Motor neuron (in vitro differentiated cells): Measurements from ENCODE around the gene IGSF5. TPM values are rescaled to one million over a fixed set of nuclear protein-coding genes. Genes with fewer than 3 reads are reported as not detected.
"Not testable (repeated sequence)": the region's sequence is repeated elsewhere in the genome, so short reads cannot be mapped to it uniquely, and the experiment has no call there.

Experiments
- ATAC-seq, 8 experiments: fragments of 200-7000 bp; cut with Tn5 transposase; replicated peaks in 6 of 8; 2 replicates each; pipeline ENCODE4 v1.8.0; 2021; ENCODE audit warnings: mild to moderate bottlenecking in 8 of 8, moderate library complexity in 8 of 8
- H3K27ac ChIP-seq, 2 donors: fragments of 250-450 bp; sonication (Bioruptor Pico); 2 replicates each; pipeline ENCODE4 v1.9.0; 2021; ENCODE audit warnings: antibody characterized with exemption in 2 of 2, mild to moderate bottlenecking in 2 of 2, moderate library complexity in 1 of 2
- H3K4me1 ChIP-seq, 2 donors: fragments of 250-450 bp; sonication (Bioruptor Pico); replicated peaks in 1 of 2; 2 replicates each; pipeline ENCODE4 v1.6.1; 2021; ENCODE audit warnings: antibody characterized with exemption in 2 of 2, mild to moderate bottlenecking in 2 of 2, moderate library complexity in 1 of 2
- H3K4me3 ChIP-seq, 5 donors: fragments of 250-450 bp; sonication (Bioruptor Pico); 2 replicates each; pipeline ENCODE4 v1.9.0; 2021; ENCODE audit warnings: antibody characterized with exemption in 5 of 5, mild to moderate bottlenecking in 5 of 5, moderate library complexity in 4 of 5
- WGBS, 10 experiments: fragments of 450-650 bp; shearing (Covaris generic); methylation state at CpG; one replicate each; pipeline ENCODE4 v1.0.0; 2022; 5-methylcytosine and 5-hydroxymethylcytosine counted together
- in situ Hi-C, 9 experiments: fragments of 400-800 bp; cut with MboI; loops; one replicate each; pipeline ENCODE4 v1.15.0; 2021; ENCODE audit warnings: low sequenced_read_pairs in 9 of 9, low pct_unique_long_range_greater_than_20kb in 2 of 9; ENCODE audit not compliant: unreplicated experiment in 9 of 9
- total RNA-seq, 8 experiments: library from RNA; unstranded; fragments of 300-600 nt; gene quantifications; 2 replicates each; pipeline versions ENCODE4 v1.2.3 to v1.2.4, GENCODE V29; 2022

The IGSF5 gene
- total RNA-seq, 8 experiments from 2014 or later, result 0.54 to 6.1 (median 0.72) TPM; not detected in 2

GRCh38 chr21:39720126-39720778, 24.7 kb upstream of the IGSF5 start:
- WGBS, 10 experiments, result 9 to 81% (median 64%) methylated on average over 2 to 4 of the region's 5 CpGs; no CpG with 5 or more reads in 2 of the 10 experiments
- Histone ChIP-seq H3K27ac (no peak overlapping the region), H3K4me3 (no peak overlapping the region), H3K4me1 (no peaks in the 10 kb centered on the region)
- no peak for ATAC-seq
- in situ Hi-C loops, result loop anchor here in 5 of 9 experiments (5.0 to 25.0 kb wide), 2 partner anchors 203 to 208 kb away; no protein-coding TSS in a partner anchor

GRCh38 chr21:39721885-39722284, 23.1 kb upstream of the IGSF5 start:
- ATAC-seq, result no peak
- in situ Hi-C loops, result loop anchor here in 5 of 9 experiments (5.0 to 25.0 kb wide), 2 partner anchors 205 to 210 kb away; no protein-coding TSS in a partner anchor
- Histone ChIP-seq H3K4me1 (no peaks in the 10 kb centered on the region), H3K4me3 (no peak overlapping the region), H3K27ac (no peak overlapping the region)
- 0 to 100% (median 90%) methylated on average over 1 of the region's 1 CpG; no CpG with 5 or more reads in 3 of the 10 experiments for WGBS, 10 experiments

DNA sequence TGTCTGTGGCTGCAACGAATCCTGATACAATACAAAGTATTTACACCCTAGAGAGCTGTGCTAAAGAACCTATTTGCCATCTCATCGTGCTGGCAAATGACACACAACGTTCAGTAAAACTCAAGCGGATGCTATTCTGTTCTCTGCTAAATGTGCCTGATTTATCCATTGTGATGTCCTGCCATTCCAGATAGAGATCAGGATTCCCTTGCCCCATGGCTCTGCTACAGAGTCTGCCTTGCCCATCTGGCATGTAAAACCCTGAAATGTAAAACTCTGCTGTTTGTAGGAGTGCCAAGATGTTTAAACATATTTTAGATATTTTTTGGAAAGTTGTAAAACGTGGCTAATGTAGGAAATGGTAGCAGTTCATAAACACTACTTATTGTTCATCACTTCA, 20.0 kb upstream of the IGSF5 start:
- in situ Hi-C loops, result loop anchor here in 5 of 9 experiments (5.0 to 25.0 kb wide), 2 partner anchors 208 to 213 kb away; no protein-coding TSS in a partner anchor
- 26 to 100% (median 72%) methylated on average over 1 to 5 of the region's 5 CpGs for WGBS, 10 experiments
- ATAC-seq, result no peak
- H3K27ac ChIP-seq, result no peak overlapping the region
- H3K4me1 ChIP-seq, result no peaks in the 10 kb centered on the region
- no peak overlapping the region for H3K4me3 ChIP-seq

- H3K4me3 ChIP-seq, result no peak overlapping the region
- in situ Hi-C loops, result no loop called here
- H3K27ac ChIP-seq, result no peak overlapping the region
- peaks cover 0 to 4% of the 10 kb centered on the region in 2 donors for H3K4me1 ChIP-seq
- no peak for ATAC-seq
- 67 to 100% (median 89%) methylated on average over 1 to 7 of the region's 7 CpGs; no CpG with 5 or more reads in 7 of the 10 experiments for WGBS, 10 experiments
These were observed 18.9 kb upstream of the IGSF5 start for GRCh38 chr21:39726133-39726532.

GRCh38 chr21:39727401-39728120, 17.4 kb upstream of the IGSF5 start:
- H3K4me1 ChIP-seq, result peaks cover 0 to 7% of the 10 kb centered on the region in 2 donors
- WGBS, 10 experiments, result 0 to 100% (median 71%) methylated on average over 2 to 10 of the region's 15 CpGs; no CpG with 5 or more reads in 1 of the 10 experiments
- no peak for ATAC-seq
- in situ Hi-C loops, result no loop called here
- no peak overlapping the region for H3K4me3 ChIP-seq
- H3K27ac ChIP-seq, result no peak overlapping the region

- in situ Hi-C loops, result no loop called here
- Histone ChIP-seq H3K4me1 (peaks cover 0 to 7% of the 10 kb centered on the region in 2 donors), H3K27ac (no peak overlapping the region), H3K4me3 (no peak overlapping the region)
- WGBS, 10 experiments, result 12 to 100% (median 69%) methylated on average over 1 to 5 of the region's 6 CpGs; no CpG with 5 or more reads in 2 of the 10 experiments
- no peak for ATAC-seq
These were observed 16.6 kb upstream of the IGSF5 start for GRCh38 chr21:39728341-39728740.

DNA sequence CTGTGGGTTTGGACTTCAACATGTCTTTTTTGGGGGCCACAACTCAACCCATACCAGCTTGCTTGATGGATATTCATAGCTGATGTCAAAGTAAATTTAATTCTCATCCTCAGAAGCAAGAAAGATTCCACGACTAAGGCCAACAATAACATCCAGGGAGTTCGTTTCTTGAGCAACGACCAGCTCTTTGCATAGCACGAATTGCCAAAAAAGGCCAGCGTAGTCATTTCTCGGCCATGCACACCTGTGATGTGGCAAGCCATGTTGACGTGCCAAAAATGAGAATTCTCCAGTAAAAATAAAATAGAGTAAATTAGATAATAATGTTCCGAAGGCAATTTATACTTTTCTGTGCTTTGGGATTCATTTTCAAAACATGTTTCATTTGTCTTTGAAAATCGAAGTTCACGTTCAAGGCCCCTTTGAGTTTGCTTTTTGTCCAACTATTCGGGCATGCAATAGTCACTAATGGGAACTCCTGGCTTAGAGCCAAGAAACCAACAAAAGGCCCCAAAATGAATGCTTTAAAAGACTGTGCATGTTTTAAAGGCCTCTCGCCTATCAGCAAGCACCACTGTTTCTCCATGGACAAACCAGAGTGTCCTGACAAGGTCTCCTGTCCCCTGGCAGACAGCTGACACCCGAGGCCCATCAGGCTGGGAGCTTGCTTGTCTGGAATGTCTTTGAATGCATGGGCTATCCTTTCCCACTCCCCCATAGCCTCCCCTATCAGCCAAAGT, 14.4 kb upstream of the IGSF5 start:
- peak in 5 of 8 experiments; percentile 36 to 67 (median 47) for ATAC-seq
- H3K4me1 ChIP-seq, result peaks cover 0 to 7% of the 10 kb centered on the region in 2 donors
- no peak overlapping the region for H3K4me3 ChIP-seq
- H3K27ac ChIP-seq, result no peak overlapping the region
- 32 to 99% (median 76%) methylated on average over 3 to 11 of the region's 13 CpGs for WGBS, 10 experiments
- in situ Hi-C loops, result no loop called here

- Histone ChIP-seq H3K27ac (no peak overlapping the region), H3K4me1 (no peaks in the 10 kb centered on the region), H3K4me3 (no peak overlapping the region)
- WGBS, 10 experiments, result 0 to 100% (median 92%) methylated on average over 1 to 3 of the region's 4 CpGs; no CpG with 5 or more reads in 4 of the 10 experiments
- ATAC-seq, result peak in 2 of 8 experiments; percentile 28 to 38
- in situ Hi-C loops, result no loop called here
These were observed 8.3 kb upstream of the IGSF5 start for GRCh38 chr21:39736716-39737115.

- WGBS, 10 experiments, result 30 to 100% (median 96%) methylated on average over 1 to 10 of the region's 15 CpGs; no CpG with 5 or more reads in 5 of the 10 experiments
- Histone ChIP-seq H3K4me3 (no peak overlapping the region), H3K4me1 (no peaks in the 10 kb centered on the region), H3K27ac (no peak overlapping the region)
- in situ Hi-C loops, result no loop called here
- no peak for ATAC-seq
These were observed 7.5 kb upstream of the IGSF5 start for GRCh38 chr21:39737376-39738000.

GRCh38 chr21:39738566-39738965, 6.4 kb upstream of the IGSF5 start:
- H3K27ac ChIP-seq, result no peak overlapping the region
- 13 to 91% (median 55%) methylated on average over 3 to 6 of the region's 6 CpGs; no CpG with 5 or more reads in 2 of the 10 experiments for WGBS, 10 experiments
- ATAC-seq, result no peak
- H3K4me3 ChIP-seq, result no peak overlapping the region
- no peaks in the 10 kb centered on the region for H3K4me1 ChIP-seq
- in situ Hi-C loops, result no loop called here

GRCh38 chr21:39739531-39739930, 5.5 kb upstream of the IGSF5 start:
- 68 to 100% (median 84%) methylated on average over 2 to 4 of the region's 5 CpGs; no CpG with 5 or more reads in 6 of the 10 experiments for WGBS, 10 experiments
- in situ Hi-C loops, ATAC-seq, H3K4me3 ChIP-seq, H3K27ac ChIP-seq, H3K4me1 ChIP-seq: not testable (repeated sequence)

DNA sequence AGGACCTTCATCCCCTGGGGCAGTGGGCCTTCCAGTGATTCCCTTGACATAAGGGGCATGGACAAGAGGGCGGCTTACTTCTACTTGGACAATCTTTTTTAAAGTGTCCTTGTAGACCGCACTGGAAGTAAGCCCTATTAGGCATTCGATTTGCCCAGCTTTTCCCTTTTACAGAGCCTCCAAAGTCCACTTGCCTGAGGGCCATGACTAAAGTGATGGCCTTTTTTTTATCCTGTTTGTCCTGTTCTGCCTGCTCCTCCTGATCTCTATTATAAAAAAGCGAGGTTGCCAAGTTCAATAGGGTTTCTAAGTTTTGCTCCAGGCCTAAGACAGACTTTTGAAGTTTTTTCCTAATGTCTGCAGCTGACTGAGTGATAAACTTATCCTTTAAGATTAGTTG, 2.4 kb upstream of the IGSF5 start:
- 0 to 100% (median 37%) methylated on average over 1 to 3 of the region's 4 CpGs; no CpG with 5 or more reads in 3 of the 10 experiments for WGBS, 10 experiments
- ATAC-seq, H3K4me3 ChIP-seq, in situ Hi-C loops, H3K27ac ChIP-seq, H3K4me1 ChIP-seq: not testable (repeated sequence)
